Glomerular visceral epithelial cell (primary cell): ENCODE data around the gene KHNYN.

Experiments
- DNase-seq: peaks from one replicate; pipeline ENCODE4 v3.0.0-alpha.2; 2016; ENCODE audit errors: extremely low spot score

The KHNYN gene

DNA sequence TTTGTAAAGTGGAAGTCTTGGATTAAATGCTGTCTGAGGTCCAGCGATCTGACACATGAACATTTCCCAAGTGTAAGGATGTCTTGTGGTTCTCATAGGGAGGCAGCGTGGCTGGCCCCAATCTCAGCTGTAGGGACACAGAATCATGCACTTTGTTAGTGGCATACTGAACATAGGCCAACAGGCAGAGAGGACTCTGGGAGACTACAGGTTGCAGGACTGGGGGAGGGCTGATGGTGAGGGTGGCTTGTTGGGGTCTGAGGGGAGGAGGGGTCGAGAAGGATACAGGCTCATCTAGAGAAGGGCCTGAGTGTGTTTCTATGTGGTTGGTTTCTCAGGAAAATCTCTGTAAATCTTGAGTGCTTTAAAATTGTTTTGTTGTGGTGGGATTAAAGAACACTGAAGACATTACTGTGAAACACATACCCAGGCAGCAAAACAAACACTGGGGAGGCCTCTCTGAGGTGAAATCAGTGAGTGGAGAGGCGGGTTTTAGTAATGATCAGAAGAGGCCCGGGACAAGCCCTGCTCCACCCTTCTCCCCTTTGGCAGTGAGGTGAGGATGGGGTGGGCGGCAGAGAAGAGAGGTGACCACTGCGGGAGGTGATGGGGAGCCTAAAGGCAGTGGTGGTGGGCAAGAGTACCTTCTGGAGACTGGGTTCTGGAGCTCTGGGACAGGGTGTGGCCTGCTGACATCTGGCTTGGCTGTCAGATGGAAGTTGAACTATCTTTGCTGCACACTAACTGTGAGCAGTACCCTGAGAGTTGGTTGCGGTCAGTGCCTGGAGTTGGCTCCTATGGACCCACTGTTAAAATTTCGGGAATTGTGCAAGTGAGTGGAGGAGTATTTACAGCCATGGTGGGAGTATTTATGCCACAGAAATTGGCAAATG lies 27.7 kb upstream of the KHNYN start:
- DNase-seq = no peak

DNA sequence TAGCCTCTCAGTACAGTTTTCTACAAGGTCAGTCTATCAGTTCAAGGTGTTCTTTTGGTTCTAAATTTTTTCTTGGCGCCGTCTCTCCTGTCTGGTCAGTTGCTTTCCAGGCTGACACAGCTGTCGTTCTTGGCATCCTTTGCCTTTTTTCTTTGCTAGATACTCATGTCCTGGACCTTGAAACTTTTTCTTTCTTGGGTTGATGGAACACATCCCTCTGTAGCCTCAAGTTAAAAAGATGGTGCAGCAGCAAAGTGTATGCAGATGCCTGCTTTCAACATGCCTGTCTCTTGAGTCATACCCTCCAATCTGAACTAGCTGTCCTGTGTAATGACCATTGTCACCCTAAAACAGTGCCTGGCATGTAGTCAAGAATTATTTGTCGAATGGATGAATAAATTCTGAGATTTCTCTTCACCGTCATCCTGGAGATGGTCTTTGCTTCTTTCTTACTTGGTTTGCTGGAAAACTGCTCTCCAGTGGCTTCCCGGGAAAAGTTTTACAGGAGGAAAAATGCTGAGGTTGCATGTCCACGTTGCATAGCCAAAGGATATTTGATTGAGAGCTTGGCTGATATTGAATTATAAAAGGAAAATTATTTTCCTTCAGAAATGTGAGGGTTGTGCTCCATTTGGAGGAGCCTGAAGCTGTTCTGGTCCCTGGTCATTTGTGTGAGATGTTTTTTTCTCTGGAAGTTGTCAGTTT lies 26.3 kb upstream of the KHNYN start:
- DNase-seq = no peak

DNA sequence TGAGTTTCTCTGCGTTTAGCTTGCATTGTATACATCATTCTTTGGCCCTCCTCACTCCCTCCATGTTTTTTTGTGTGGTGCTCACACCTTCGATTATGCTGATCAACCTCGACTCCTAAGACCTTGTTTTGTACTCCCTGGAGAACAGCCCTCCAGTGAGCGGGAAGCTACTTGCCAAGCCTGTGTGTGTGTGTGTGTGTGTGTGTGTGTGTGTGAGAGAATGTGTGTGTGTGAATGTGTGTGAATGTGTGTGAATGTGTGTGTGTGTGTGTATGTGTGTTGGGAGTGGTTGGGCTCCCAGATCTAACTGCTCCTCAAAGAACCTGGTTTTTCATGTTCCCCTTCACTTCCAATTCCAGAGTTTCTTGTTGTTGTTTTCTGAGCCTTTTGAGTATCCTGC lies 24.9 kb upstream of the KHNYN start:
- no peak for DNase-seq

DNA sequence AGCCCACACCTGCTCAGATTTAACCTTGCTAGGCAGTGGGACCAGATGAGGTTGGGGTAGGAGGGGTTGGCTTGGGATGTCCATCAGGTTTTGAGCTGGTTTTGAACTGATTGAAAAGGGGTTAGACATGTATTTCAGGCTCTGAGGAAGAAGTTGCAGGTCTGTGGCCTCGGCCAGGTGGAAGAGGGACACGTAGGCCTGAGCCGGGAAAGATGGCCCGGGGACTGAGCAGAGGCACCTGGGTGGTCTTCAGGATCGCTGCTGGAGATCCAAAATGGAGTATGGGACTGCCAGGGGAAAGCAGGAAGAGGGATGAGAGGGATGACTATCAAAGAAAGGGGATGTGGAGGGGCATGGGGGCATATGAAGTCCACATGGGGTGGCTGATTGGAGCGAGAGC lies 23.3 kb upstream of the KHNYN start:
- no peak for DNase-seq

DNA sequence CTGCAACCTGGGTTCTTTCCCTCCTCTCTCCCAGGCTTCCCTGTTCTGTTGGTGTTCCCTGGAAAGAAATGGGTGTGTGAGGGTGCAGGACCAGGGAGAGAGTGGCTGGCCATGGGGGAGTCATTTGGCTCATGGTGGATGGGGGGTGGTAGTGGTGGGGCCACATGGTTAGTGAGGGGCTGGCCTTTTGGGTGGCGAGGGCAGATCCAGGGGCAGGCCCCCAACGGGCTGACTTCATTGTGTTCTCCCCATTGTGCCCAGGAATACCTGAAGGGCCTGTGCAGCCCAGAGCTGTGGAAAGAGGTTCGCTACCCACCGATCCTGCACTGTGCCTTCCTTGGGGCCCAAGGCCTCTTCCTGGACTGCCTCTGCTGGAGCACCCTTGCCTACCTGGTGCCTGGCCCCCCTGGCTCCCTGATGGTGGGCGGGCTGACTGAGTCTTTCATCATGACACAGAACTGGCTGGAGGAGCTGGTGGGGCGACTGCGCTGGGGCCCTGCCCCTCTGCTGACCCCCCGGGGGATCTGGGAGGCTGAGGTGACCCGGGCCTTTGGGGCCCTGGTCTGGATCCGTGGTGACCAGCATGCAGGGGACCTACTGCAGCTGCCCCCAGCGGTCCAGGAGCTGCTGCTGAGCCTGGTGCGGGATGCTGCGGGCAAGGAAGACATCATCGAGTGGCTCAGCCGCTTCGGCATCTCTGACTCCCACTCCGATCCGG lies 22.0 kb upstream of the KHNYN start:
- no peak for DNase-seq

DNA sequence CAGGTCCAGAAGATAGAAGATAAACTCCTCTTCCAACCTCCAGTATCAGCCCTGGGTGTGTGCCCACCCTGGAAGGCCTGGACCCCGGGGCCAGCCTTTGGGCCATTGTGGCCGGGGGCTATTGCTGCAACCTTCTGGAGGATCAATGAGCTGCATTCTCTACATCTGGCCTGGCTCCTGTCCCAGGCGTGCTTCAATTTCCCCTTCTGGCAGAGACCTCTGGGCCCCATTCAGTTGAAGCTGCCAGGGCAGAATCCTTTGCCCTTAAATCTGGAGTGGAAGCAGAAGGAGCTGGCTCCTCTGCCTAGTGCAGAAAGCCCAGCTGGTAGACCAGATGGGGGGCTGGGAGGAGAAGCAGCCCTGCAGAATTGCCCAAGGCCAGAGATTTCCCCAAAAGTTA lies 21.0 kb upstream of the KHNYN start:
- DNase-seq = no peak

DNA sequence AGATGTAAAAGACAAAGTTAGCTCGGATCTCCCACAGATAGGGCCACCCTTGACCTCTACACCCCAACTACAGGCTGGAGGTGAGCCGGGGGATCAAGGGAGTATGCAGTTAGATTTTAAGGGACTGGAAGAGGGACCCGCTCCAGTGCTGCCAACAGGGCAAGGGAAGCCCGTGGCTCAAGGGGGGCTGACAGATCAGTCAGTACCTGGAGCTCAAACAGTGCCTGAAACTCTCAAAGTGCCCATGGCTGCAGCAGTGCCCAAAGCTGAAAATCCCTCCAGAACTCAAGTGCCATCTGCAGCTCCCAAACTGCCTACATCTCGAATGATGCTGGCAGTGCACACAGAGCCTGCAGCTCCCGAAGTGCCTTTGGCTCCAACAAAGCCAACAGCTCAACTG lies 20.6 kb upstream of the KHNYN start:
- DNase-seq = no peak

DNA sequence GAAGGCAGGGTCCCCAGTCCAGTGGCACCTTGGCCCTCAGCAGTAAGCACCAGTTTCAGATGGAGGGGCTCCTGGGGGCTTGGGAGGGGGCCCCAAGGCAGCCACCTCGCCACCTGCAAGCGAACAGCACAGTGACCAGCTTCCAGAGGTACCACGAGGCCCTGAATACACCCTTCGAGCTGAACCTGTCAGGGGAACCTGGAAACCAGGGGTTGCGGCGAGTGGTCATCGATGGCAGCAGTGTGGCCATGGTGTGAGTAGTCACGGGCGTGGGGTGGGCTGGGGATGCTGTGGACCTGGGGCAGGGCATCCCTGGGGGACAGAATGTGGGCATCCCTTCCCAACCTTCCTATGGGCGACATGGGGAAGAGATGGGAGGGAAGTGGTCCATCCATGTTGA lies 19.8 kb upstream of the KHNYN start:
- no peak for DNase-seq

DNA sequence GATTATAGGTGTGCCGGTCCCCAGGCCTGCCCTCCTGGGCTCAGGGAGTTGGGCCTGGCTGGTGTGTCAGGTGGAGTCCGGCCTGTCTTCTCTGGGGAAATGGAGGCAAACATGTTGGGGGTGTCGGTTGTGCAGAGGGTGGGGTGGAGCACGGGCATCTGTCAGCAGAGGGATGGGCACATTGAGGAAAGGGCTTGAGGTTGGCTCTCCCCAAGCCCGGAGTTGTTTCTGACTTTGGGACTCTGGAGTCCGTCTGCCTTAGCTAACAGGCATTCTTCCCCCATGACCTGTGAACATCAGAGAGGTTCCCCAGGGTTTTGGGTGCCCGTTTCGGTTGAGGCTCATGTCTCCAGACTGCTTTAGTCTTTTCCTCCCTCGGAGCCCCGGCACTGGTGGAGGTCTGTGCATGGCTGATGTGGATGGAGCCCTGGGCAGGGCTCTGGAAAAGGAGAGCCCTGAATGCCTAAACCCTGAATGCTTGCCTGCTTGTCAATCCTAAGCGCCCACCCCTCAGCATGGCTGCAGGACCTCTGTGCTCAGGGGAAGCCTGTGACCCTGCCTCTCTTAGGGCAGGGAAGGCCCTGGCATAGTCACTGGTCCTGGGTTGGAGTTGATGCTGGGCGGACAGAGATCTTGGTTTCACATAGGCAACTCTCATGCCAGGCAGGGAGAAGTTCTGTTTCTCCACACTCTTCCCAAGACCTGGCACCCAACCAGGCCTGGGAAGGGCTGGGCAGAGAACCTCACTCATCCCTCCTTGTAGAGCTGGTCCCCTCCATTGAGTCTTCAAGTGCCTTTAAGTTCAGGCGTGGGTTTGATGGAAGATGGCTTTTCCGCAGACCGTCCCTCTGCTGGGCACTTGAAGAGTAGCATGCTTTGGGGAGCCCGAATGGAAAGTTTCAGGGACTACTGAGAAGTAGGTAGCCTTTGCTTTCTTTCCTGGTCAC lies 18.0 kb upstream of the KHNYN start:
- DNase-seq = peak; percentile 24

DNA sequence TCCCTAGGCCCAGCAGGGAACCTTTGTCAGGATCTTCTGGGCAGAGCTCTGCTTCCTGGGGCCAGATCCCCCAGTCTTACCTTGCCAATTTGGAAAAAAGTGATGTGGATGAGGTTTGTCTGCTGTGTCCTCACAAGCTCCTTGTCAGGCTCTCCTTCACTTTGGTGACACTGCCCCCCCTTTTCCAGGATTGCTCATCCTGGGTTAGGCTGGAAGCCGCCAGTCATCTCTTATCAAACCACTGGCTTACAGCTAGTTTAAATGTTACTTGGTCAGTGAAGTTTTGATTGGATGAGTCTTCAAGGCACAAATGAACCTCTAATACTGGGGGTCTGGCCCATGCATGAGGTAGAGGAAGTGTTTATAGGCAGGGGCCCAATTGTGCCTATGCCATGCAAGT lies 15.7 kb upstream of the KHNYN start:
- DNase-seq = no peak

DNA sequence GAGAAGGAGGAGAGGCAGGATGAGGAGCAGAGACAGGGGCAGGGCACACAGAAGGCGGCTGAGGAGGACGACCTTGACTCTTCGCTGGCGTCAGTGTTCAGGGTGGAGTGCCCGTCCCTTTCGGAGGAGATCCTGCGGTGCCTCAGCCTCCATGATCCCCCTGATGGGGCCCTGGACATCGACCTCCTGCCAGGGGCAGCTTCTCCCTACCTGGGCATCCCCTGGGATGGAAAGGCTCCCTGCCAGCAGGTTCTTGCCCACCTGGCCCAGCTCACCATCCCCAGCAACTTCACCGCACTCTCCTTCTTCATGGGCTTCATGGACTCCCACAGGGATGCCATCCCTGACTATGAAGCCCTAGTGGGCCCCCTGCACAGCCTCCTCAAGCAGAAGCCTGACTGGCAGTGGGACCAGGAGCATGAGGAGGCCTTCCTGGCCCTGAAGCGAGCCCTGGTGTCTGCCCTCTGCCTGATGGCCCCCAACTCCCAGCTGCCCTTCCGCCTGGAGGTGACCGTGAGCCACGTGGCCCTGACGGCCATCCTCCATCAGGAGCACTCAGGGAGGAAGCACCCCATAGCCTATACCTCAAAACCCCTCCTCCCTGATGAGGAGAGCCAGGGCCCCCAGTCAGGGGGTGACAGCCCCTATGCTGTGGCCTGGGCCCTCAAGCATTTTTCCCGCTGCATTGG lies 14.9 kb upstream of the KHNYN start:
- DNase-seq = no peak

DNA sequence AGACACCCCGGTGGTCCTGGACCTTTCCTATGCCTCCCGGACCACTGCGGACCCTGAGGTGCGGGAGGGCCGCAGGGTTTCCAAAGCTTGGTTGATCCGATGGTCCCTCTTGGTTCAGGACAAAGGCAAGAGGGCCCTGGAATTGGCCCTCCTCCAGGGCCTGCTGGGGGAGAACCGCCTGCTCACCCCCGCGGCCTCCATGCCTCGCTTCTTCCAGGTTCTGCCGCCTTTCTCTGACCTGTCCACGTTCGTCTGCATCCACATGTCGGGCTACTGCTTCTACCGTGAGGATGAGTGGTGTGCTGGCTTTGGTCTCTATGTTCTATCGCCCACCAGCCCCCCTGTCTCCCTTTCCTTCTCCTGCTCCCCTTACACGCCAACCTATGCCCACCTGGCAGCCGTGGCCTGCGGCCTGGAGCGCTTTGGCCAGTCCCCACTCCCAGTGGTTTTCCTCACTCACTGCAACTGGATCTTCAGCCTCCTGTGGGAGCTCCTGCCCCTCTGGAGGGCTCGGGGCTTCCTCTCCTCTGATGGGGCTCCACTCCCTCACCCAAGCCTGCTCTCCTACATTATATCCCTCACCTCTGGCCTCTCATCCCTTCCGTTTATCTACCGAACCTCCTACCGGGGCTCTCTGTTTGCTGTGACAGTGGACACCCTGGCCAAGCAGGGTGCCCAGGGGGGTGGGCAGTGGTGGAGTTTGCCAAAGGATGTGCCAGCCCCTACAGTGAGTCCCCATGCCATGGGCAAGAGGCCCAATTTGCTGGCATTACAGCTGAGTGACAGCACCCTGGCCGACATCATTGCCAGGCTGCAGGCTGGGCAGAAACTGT lies 14.1 kb upstream of the KHNYN start:
- no peak for DNase-seq

DNA sequence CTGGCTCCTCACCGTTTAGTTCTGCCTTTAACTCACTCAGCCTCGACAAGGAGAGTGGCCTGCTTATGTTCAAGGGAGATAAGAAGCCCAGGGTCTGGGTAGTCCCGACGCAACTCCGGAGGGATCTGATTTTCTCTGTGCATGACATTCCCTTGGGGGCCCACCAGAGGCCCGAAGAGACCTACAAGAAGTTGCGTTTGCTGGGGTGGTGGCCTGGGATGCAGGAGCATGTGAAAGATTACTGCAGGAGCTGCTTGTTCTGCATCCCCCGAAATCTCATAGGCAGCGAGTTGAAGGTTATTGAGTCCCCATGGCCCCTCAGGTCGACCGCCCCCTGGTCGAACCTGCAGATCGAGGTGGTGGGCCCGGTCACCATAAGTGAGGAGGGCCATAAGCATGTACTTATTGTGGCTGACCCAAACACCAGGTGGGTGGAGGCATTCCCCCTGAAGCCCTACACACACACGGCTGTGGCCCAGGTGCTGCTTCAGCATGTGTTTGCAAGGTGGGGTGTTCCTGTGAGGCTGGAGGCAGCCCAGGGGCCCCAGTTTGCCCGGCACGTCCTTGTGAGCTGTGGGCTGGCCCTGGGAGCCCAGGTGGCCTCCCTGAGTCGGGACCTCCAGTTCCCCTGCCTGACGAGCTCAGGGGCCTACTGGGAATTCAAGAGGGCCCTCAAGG lies 13.4 kb upstream of the KHNYN start:
- no peak for DNase-seq

DNA sequence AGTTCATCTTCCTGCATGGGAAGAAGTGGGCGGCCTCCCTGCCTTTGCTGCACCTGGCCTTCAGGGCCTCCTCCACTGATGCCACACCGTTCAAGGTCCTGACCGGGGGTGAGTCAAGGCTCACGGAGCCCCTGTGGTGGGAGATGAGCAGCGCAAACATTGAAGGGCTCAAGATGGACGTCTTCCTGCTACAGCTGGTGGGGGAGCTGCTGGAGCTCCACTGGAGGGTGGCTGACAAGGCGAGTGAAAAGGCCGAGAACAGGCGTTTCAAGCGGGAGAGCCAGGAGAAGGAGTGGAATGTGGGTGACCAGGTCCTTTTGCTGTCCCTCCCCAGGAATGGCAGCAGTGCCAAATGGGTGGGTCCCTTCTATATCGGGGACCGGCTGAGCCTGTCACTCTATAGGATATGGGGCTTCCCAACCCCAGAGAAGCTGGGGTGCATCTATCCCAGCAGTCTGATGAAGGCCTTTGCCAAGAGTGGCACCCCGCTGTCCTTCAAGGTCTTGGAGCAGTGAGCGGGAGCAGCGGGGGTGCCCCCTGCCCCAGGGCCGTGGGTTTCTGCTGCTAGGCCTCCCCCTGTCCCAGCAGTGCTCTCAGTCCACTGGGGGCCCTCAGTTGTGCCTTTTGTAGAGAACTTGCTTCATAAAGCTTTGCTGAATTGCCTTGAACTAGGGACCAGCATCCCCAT lies 12.7 kb upstream of the KHNYN start:
- no peak for DNase-seq

DNA sequence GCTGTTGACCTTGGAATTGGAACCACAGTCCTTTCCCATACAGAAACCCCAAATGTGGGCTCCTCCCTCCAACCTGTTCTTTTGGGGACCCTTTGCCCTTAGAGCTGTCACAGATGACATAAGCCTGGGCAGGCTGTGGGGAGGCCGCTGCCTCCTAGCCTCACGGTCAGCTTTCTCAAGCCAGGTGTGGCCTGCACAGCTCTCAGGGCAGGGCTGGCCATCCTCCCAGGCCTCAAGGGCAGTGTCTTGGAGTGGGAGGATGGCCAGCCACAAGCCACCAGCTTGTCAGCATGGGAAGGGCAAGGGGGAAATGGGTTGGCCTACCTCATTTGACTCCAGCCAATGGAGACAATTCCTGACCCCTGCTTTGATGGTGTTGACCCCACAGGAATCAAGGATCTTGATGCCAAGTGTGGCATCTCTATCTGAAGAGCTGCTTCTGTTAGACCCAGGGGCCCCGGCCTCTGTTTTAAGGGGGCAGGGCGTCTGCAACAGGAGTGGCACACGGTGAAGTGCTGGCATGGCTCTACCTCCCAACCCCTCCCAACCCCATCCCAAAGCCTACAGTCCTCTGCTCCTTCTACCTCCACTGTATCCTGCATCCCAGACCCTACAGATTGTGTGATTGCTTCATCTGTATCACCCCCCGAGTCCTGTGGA lies 11.8 kb upstream of the KHNYN start:
- no peak for DNase-seq

DNA sequence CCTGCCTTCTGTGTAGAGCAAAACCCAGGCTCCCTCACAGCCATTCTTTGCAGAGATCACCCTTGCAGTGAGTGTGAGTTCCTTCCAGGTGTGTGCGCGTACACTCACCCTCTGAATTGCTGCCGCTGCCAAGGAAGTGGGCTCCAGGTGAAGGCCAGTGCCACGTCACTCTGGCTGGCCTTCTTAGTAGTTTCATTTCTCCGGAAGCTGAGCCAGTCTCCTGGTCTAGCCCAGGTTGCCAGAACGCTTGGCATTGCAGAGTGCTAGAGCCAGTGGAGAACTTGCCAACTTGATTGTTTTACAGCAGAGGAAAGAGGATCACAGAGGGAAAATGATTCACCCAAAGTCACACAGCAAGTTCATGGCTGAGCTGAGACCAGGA lies 11.3 kb upstream of the KHNYN start:
- no peak for DNase-seq

DNA sequence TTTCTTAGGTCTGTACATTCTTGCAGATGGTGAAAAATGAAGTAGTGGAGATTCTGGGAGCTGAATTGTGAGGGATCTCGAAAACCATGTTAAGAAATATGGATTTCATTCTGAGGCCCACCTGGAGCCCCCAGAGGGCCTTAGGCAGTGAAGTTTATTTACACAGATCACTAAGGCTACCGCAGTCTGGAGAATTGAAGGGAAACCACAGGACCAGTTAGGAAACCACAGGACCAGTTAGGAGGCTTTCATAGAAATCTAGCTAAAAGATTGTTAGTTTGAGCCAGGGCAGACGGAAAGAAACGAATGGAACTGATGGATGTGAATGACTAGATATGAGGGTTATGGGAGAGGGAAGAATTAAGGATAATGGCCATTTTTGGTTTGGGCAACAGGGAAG lies 7.5 kb upstream of the KHNYN start:
- DNase-seq = no peak
